ENCODE results near the gene RASAL2.

The RASAL2 gene

GRCh38 chr1:178407655-178408054 is 313.8 kb downstream of the RASAL2 start:
- DNase-seq: no peak

GRCh38 chr1:178408871-178409270 is 315.0 kb downstream of the RASAL2 start:
- no peak for DNase-seq

- no peak for DNase-seq
Measured at GRCh38 chr1:178409541-178409940, 315.6 kb downstream of the RASAL2 start.

GRCh38 chr1:178411756-178412399 is 318.0 kb downstream of the RASAL2 start:
- no peak for DNase-seq

- DNase-seq: no peak
Measured at GRCh38 chr1:178412400-178412770, 318.5 kb downstream of the RASAL2 start.

- no peak for DNase-seq
Measured at GRCh38 chr1:178417858-178418257, 324.0 kb downstream of the RASAL2 start.

- DNase-seq: no peak
Measured at GRCh38 chr1:178418284-178418955, 324.5 kb downstream of the RASAL2 start.

GRCh38 chr1:178434360-178434759 is 340.5 kb downstream of the RASAL2 start:
- DNase-seq: no peak

GRCh38 chr1:178434899-178435435 is 341.1 kb downstream of the RASAL2 start:
- DNase-seq: no peak

- no peak for DNase-seq
Measured at GRCh38 chr1:178436899-178437298, 343.0 kb downstream of the RASAL2 start.

GRCh38 chr1:178438432-178438831 is 344.5 kb downstream of the RASAL2 start:
- DNase-seq: no peak

- no peak for DNase-seq
Measured at GRCh38 chr1:178442925-178443324, 349.0 kb downstream of the RASAL2 start.

- DNase-seq: no peak
Measured at GRCh38 chr1:178450871-178451270, 357.0 kb downstream of the RASAL2 start.

- DNase-seq: no peak
Measured at GRCh38 chr1:178451529-178451928, 357.6 kb downstream of the RASAL2 start.

GRCh38 chr1:178452013-178452412 is 358.1 kb downstream of the RASAL2 start:
- DNase-seq: no peak

GRCh38 chr1:178456472-178456871 is 362.6 kb downstream of the RASAL2 start:
- DNase-seq: no peak

- no peak for DNase-seq
Measured at GRCh38 chr1:178457651-178458050, 363.7 kb downstream of the RASAL2 start.

GRCh38 chr1:178458203-178458602 is 364.3 kb downstream of the RASAL2 start:
- DNase-seq: no peak

- DNase-seq: no peak
Measured at GRCh38 chr1:178461104-178461503, 367.2 kb downstream of the RASAL2 start.

- no peak for DNase-seq
Measured at GRCh38 chr1:178461701-178462100, 367.8 kb downstream of the RASAL2 start.

- no peak for DNase-seq
Measured at GRCh38 chr1:178464141-178464540, 370.2 kb downstream of the RASAL2 start.

- DNase-seq: no peak
Measured at GRCh38 chr1:178464566-178464965, 370.7 kb downstream of the RASAL2 start.

- DNase-seq: no peak
Measured at GRCh38 chr1:178465011-178465410, 371.1 kb downstream of the RASAL2 start.

GRCh38 chr1:178467837-178468236 is 373.9 kb downstream of the RASAL2 start:
- DNase-seq: no peak

All from hematopoietic multipotent progenitor cell treated with erythropoietin and hydrocortisone succinate and interleukin-3 and kit ligand, for 8 days (in vitro differentiated cells).